ENCODE measurements around the gene COL20A1. TPM values are rescaled to one million over a fixed set of nuclear protein-coding genes. Genes with fewer than 3 reads are reported as not detected.

The COL20A1 gene
- total and polyA plus RNA-seq, 7 donors = 0.07 TPM; not detected in 6

DNA sequence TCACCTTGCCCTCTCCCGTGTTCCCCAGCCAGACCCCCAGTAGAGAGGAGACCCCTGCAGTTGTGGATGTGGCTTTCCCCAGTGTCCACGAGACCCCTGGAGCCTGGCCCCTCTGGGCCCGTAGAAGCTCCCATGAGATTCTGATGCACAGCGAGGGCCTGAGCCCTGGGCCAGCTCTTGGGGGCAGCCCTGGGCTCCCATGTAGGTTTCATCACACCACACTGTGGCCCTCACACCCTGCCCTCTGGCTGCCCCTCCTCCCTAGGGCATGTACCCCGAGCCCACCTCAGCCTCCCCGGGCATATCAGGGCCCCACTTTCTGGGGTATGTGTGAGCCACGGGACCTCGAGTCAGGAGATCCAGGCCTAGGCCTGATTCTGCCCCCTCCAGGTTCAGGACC, 75.2 kb downstream of the COL20A1 start:
- peaks cover 0 to 78% (median 16%) of the 10 kb centered on the region in 3 donors for H3K27me3 ChIP-seq
- intact Hi-C loops (cut with DNase I) = no loop called here
- no peaks in the 10 kb centered on the region for H3K4me1 ChIP-seq
- H3K4me3 ChIP-seq = no peak overlapping the region
- no peaks in the 10 kb centered on the region for H3K36me3 ChIP-seq
- WGBS, 2 donors = 79 to 85% methylated on average over 8 of the region's 8 CpGs
- DNase-seq = no peak
- H3K9me3 ChIP-seq = no peaks in the 10 kb centered on the region
- TF ChIP-seq POLR2AphosphoS5 (IDR thresholded peaks at IDR 0.05) = no peak
- TF ChIP-seq POLR2A (IDR thresholded peaks at IDR 0.05) = no peak
- no peak for TF ChIP-seq EP300 (IDR thresholded peaks at IDR 0.05)
- TF ChIP-seq, protein P1, sequence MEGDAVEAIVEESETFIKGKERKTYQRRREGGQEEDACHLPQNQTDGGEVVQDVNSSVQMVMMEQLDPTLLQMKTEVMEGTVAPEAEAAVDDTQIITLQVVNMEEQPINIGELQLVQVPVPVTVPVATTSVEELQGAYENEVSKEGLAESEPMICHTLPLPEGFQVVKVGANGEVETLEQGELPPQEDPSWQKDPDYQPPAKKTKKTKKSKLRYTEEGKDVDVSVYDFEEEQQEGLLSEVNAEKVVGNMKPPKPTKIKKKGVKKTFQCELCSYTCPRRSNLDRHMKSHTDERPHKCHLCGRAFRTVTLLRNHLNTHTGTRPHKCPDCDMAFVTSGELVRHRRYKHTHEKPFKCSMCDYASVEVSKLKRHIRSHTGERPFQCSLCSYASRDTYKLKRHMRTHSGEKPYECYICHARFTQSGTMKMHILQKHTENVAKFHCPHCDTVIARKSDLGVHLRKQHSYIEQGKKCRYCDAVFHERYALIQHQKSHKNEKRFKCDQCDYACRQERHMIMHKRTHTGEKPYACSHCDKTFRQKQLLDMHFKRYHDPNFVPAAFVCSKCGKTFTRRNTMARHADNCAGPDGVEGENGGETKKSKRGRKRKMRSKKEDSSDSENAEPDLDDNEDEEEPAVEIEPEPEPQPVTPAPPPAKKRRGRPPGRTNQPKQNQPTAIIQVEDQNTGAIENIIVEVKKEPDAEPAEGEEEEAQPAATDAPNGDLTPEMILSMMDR (IDR thresholded peaks at IDR 0.05) = no peak
- no peak overlapping the region for H3K27ac ChIP-seq

DNA sequence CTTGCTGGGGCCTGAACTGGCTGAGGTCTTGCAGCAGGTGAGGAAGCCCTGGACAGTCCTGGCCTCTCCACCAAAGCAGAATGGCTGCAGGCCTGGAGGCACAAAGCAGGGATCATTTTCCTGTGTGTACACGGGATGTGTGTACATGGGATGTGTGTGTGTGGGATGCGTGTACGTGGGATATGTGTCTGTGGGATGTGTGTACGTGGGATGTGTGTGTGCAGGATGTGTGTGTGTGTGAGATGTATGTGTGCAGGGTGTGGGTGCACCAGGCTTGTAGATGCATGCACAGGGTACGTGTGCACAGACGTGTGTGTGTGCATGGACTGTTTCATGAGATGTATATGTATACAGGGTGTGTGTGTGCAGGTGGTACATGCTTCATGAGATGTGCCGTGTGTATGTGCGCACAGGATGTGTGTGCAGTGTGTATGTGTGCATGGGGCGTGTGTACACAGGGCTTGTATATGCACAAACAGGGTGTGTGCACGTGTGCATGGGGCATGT, 76.1 kb downstream of the COL20A1 start:
- Histone ChIP-seq H3K4me1 (no peaks in the 10 kb centered on the region), H3K9me3 (no peaks in the 10 kb centered on the region), H3K4me3 (no peak overlapping the region), H3K27me3 (peaks cover 0 to 77% (median 14%) of the 10 kb centered on the region in 3 donors), H3K36me3 (no peaks in the 10 kb centered on the region), H3K27ac (no peak overlapping the region)
- TF ChIP-seq POLR2A (IDR thresholded peaks at IDR 0.05) = no peak
- no peak for TF ChIP-seq EP300 (IDR thresholded peaks at IDR 0.05)
- TF ChIP-seq POLR2AphosphoS5 (IDR thresholded peaks at IDR 0.05) = no peak
- TF ChIP-seq, protein P1 (IDR thresholded peaks at IDR 0.05) = no peak
- no peak for DNase-seq
- 80 to 89% methylated on average over 10 of the region's 10 CpGs for WGBS, 2 donors
- intact Hi-C loops (cut with DNase I) = no loop called here

DNA sequence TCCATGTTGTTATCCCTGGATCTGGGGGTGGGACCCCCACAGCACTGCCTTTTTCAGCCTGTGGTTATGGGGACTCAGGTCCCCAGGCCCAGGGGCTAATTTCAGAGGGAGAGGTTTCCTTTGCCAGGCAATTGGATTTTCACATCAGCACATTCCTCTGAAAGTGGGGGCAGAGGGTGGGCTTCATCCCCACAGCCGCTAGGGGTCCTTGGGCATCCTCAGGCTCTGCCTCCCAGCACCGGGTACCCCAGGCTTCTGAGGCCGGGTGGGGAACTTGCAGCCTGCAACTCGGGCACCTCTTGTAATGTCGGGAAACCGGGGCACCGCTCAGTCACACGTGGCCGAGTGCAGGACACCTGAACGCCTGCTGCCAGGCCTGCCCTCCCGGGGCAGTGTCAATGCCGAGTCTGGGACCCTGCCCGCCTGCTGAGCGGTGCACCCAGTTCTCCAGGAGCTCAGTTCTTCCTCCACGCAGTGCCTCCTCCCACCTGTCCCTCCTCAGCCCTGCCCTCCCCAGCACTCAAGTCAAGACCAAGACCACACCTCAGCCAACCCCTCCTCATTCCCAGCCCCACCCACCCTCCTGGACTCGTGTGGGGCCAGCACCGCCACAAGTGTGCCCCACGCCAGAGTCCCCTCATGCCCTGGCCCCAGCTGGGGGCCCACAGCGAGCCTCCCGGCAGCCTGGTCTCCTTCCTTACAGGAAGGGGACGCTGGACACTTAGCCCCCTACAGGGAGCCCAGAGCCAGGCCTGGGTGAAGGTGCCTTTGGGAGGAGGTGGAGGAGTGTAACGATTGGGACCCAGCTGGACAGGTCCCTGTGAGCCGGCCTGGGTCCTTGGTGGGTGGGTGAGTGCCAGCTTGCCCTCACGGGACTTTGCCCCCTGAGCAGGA, 77.0 kb downstream of the COL20A1 start:
- no peaks in the 10 kb centered on the region for H3K36me3 ChIP-seq
- 50 to 65% methylated on average over 24 of the region's 24 CpGs for WGBS, 2 donors
- H3K27me3 ChIP-seq = peaks cover 0 to 77% (median 20%) of the 10 kb centered on the region in 3 donors
- no peak overlapping the region for H3K27ac ChIP-seq
- no peak for TF ChIP-seq POLR2A (IDR thresholded peaks at IDR 0.05)
- TF ChIP-seq, protein P1 (IDR thresholded peaks at IDR 0.05) = no peak
- TF ChIP-seq POLR2AphosphoS5 (IDR thresholded peaks at IDR 0.05) = no peak
- TF ChIP-seq EP300 (IDR thresholded peaks at IDR 0.05) = no peak
- no peaks in the 10 kb centered on the region for H3K4me1 ChIP-seq
- no peaks in the 10 kb centered on the region for H3K9me3 ChIP-seq
- no peak overlapping the region for H3K4me3 ChIP-seq
- no peak for DNase-seq
- intact Hi-C loops (cut with DNase I) = no loop called here

DNA sequence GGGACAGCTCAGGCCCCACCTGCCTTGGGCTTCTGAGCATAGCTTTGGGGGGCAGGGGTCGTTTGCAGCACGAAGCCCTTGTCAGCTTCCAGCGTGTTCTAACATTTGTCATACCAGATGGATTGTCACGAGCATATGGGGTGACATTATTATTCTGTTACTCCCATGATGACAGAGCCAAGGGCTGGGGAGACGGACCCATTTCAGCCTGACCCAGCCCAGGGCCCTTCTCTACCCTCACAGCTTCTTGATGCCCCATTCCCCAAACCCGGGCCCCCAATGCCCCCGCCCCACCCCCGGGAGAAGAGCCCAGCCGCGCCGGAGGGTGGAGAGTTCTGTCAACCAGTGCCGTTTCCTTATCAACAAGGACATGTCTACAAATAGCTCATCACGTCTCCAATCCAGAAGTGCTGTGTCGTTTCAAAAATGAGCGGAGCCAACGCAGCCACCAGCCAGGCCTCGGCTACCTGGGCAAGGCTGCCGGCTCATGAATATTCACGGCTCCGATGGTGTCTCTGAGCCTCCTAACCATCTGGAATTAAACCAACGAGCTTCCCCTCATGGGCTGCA, 77.7 kb downstream of the COL20A1 start:
- intact Hi-C loops (cut with DNase I) = no loop called here
- no peaks in the 10 kb centered on the region for H3K9me3 ChIP-seq
- H3K36me3 ChIP-seq = no peaks in the 10 kb centered on the region
- H3K4me1 ChIP-seq = no peaks in the 10 kb centered on the region
- H3K27ac ChIP-seq = no peak overlapping the region
- WGBS, 2 donors = 26 to 44% methylated on average over 21 of the region's 21 CpGs
- TF ChIP-seq, protein P1 (IDR thresholded peaks at IDR 0.05) = no peak
- TF ChIP-seq POLR2AphosphoS5 (IDR thresholded peaks at IDR 0.05) = no peak
- no peak for TF ChIP-seq POLR2A (IDR thresholded peaks at IDR 0.05)
- no peak for TF ChIP-seq EP300 (IDR thresholded peaks at IDR 0.05)
- DNase-seq = no peak
- peaks cover 0 to 81% (median 27%) of the 10 kb centered on the region in 3 donors for H3K27me3 ChIP-seq
- no peak overlapping the region for H3K4me3 ChIP-seq

Data from sigmoid colon (tissue), 7 donors.